Measurements from ENCODE around the gene SMPDL3A.

The SMPDL3A gene

GRCh38 chr6:122808121-122808885 is 19.2 kb downstream of the SMPDL3A start:
- no peak for DNase-seq

- DNase-seq, result no peak
Measured at GRCh38 chr6:122809001-122809400, 19.9 kb downstream of the SMPDL3A start.

DNA sequence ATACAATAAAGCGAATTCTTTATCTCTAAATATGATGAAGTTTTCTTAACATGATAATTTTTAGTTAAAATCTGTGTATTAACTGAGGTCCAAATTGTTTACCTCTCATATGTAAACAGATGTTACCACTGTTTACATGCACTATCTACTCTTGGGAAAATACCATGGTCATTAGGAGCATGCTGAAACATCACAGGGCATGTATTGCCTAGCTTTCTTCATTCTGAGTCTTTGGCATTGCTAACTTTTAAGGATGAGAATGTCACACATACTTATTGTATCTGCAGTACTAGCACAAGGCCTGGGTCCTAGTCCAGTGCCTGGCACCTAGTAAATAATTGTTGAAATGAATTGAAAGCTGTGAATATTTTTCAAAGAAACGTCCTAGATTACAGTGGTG is 20.6 kb downstream of the SMPDL3A start:
- DNase-seq, result no peak

DNA sequence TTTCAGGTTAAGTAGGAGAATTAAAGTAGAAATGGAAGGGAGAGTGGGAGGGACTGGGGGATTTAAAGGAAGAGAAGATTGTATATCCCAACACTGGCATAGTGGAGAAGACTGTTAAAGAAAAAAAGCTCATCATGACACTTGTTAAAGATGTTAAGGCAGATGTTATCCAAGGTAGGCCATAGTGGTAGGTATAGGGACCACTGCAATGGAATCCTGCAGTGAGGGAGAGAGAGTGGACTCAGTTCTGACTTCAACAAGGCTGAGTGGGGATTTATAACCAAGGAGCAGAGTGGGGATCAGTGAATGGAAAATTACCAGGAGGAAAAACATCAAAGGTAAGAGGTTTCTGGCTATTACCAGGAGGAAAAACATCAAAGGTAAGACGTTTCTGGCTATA is 21.1 kb downstream of the SMPDL3A start:
- DNase-seq, result no peak

DNA sequence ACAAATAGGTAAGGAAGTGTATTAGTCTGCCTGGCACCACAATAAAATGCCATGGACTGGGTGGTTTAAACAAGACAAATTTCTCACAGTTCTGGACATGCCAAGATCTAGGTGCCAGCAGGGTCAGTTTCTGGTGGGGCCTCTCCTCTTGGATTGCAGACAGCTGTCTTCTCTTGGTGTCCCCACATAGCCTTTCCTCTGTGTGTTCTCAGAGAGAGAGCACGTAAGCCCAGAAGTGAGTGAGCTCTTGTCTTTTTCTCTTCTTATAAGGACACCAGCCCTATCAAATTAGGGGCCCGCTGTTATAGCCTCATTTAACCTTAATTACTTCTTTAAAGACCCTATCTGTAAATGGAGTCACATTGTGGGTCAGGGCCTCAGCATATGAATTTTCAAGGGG is 28.3 kb downstream of the SMPDL3A start:
- DNase-seq, result no peak

DNA sequence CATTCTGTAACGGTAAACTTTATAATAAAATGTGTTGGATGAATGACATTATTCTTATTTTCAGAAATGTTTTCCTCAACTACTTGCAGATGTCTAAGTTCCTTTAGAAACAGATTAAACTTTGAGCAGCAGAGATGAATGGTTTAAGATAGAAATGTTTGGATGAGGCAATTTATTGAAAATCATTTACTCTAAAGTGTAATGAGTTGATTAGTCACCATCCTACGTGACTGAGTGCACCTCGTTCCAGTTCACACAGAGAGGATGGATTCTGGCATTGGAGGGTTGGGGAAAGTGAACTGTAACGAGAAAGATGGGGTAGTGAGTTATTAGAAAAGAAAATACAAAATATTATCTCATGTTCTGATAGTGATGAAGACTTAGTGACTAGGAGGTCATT is 28.7 kb downstream of the SMPDL3A start:
- DNase-seq, result no peak

GRCh38 chr6:122818866-122819265 is 29.8 kb downstream of the SMPDL3A start:
- no peak for DNase-seq

- DNase-seq, result no peak
Measured at GRCh38 chr6:122821095-122821494, 32.0 kb downstream of the SMPDL3A start.

DNA sequence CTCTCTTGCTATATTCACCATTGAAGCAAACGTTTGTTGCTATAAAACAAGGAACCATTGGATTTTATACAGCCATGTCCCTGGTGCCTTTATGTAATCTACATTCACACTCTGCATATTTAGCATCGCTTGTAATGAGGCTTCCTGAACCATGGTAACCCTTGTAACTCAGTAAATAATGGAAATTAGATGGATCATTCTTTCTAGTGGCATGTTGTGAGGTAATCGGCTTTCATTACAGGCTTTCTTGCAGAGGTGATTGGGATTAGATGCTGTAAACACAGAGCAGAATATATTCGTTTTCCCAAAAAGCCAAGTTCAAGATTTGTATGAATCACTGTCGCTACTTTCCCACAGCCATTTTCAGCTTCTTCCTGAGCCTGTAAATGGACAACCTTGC is 36.1 kb downstream of the SMPDL3A start:
- no peak for DNase-seq

DNA sequence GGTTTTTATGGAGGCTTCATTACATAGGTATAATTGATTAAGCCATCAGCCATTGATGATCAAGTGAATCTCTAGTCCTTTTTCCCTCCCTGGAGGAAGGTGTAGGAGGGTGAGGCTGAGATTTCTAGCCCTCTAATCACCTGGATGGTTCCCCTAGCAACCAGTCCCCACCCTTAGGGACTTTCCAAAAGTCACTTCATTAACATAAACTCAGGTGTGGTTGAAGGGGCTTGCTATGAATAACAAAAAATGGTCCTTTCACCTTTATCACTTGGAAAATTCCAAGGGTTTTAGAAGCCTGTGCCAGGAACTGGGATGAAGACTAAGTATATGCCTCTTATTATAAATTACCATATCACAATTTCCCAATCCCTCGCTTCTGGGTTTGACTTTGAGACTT is 40.4 kb downstream of the SMPDL3A start:
- DNase-seq, result no peak

DNA sequence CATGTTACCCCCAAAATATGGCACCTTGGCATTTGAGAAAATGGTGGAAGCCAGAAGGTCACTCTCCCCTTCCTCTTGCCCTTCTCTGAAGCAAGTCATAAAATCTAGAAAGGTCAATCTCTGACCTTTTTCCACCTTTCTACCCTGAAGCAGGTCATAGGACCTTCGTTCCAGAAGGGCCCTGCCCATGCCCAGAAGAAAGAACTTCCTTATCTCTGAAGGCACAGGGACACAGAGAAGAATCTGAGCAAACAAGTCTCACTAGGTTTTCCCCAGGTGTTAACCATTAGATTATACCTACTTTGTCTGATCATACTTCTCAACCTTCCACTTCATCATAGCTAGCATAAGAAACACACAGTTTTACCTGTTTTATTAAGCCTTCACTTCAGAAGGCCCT is 42.5 kb downstream of the SMPDL3A start:
- no peak for DNase-seq

DNA sequence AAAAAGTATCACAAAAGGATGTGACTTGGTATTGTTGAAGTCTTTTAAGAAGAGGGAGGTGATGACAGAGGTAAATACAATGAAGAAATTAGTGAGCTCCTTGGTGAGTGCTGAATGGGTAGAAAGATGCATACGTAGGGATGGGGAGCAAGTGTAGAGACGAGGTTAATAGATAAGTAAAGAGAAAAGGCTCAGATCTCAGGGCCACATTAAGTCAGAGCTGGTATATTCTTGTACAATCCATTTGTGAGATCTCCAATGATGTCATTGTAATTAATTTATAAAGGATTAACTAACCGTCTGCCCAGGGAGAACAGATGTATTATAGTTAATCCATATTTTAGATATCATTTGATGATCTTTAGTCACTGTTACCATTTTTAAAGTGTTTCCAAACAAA is 43.4 kb downstream of the SMPDL3A start:
- DNase-seq, result no peak

GRCh38 chr6:122833021-122833491 is 44.0 kb downstream of the SMPDL3A start:
- no peak for DNase-seq

DNA sequence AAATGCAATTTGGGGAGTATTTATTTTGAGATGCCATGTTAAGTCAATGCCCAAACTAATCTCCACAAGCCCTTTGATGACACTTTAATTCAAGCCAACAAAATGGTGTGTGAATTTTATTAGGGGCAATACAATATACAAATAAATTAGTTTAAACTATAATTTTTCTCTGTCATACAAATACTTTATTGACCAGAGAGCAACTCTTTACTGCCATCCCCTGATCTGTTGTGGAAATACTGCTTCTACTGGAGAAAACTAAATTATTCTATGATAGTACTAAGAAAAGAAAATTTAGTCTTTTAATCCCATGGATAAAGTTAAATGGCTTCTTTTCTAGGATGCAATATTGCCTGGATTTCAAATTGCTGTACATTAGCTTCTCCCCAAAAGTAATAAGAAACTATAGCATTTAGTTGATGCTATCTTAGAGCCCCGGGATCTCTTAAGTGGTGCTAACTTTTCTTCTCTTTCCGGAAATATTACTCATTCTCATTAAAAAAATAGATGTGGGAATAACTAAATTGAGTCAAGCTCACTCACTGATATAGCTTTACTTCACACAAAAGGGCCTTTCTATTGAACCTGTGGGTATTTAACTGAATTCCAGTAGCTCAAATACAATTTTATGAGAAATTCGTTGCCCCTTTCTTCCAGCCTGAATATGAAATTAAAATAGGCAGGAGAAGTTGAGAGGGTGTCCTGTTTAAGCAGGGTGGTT is 49.2 kb downstream of the SMPDL3A start:
- no peak for DNase-seq

GRCh38 chr6:122839472-122839871 is 50.4 kb downstream of the SMPDL3A start:
- peak; percentile 31 for DNase-seq

- DNase-seq, result no peak
Measured at GRCh38 chr6:122839906-122840305, 50.8 kb downstream of the SMPDL3A start.

DNA sequence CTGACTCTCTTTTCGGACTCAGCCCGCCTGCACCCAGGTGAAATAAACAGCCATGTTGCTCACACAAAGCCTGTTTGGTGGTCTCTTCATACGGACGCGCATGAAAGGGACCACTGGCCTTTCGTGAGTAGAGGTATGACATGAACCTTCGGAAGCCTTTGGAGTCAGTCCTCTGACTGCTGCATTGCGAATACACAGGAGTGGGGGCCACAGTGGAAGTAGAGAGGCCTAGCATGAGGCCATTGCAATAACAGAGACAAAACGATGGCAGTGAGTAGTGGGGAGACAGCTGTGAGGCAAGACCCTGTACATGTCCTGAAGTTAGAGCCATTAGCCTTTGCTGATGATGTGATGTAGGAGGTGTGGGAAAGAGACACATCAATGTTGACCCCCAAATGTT is 56.4 kb downstream of the SMPDL3A start:
- no peak for DNase-seq

DNA sequence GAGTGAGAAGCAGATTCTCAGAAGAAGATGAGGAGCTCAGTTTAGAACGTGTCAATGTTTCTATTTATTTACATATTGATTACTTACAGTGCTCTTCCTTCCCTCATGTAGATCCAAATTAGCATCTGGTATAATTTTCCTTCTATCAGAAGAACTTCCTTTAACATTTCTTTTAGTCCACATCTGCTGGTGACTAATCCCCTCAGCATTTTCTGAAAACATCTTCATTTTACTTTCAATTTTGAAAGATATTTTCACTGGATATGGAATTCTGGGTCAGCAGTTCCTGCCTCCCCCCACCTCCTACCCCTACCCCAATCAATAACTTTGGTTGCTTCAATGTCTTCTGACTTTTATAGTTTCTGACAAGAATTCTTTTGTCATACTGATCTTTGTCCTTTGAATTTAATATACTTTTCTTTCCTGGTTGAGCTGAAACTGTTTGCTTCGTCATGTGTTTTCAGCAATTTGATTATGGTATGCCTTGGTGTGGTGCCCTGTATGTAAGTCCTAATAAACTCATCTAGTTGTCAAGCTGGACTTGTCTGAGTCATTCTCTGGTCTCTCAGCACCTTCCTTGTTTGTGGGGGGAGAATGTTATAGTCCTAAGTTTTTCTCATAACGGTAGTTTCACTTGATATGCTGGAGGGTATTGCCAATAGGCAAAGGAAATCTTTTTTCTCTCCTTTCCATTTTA is 57.0 kb downstream of the SMPDL3A start:
- DNase-seq, result no peak

DNA sequence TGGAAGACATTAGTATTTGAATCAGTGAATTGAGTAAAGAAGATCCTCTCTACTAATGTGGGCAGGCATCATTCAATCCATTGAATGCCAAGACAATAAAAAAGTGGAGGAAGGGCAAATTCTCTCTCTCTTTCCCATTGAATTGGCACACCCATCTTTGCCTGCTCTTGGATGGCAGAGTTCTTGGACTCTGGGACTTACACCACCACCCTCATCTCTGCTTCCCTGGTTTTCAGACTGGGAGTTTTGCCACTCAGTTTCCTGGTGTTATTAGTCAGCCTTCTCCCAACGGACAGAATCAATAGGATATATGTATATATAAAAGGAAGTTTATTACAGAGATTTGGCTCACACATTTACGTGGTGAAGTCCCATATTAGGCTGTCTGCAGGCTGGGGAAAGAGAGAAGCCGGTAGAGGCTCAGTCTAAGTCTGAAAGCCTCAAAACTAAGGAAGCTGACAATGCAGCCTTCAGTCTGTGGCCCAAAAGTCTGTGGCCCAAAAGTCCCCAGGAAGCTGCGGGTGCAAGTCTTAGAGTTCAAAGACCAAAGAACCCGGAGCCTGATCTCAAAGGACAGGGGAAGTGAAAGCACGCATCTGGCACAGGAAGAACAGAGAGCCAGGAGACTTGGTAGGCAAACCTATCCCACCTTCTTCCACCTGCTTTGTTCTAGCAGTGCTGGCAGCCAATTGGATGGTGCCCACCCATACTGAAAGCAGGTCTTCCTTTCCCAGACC is 64.4 kb downstream of the SMPDL3A start:
- DNase-seq, result no peak
